CD4-positive, alpha-beta T cell treated with Interleukin-15 for 1 hour (primary cell): ENCODE data around the gene PIGN.
"Not testable (repeated sequence)": the region's sequence is repeated elsewhere in the genome, so short reads cannot be mapped to it uniquely, and the experiment has no call there.

Experiments used
- DNase-seq: peaks from one replicate; pipeline ENCODE4 v3.0.0-alpha.2; 2020

Gene PIGN

GRCh38 chr18:62054929-62055498, 131.8 kb downstream of the PIGN start:
- DNase-seq = no peak

GRCh38 chr18:62048279-62048678, 138.6 kb downstream of the PIGN start:
- DNase-seq = no peak

- no peak for DNase-seq
Observed at GRCh38 chr18:62045316-62045715, 141.5 kb downstream of the PIGN start.

- no peak for DNase-seq
Observed at GRCh38 chr18:62044490-62045000, 142.3 kb downstream of the PIGN start.

- no peak for DNase-seq
Observed at GRCh38 chr18:62037989-62038778, 148.7 kb downstream of the PIGN start.

- no peak for DNase-seq
Observed at GRCh38 chr18:62037012-62037742, 149.7 kb downstream of the PIGN start.

- DNase-seq = not testable (repeated sequence)
Observed at GRCh38 chr18:62034286-62034685, 152.6 kb downstream of the PIGN start.

- DNase-seq = no peak
Observed at GRCh38 chr18:62033756-62034155, 153.1 kb downstream of the PIGN start.

- DNase-seq = no peak
Observed at GRCh38 chr18:62033207-62033606, 153.6 kb downstream of the PIGN start.

- DNase-seq = no peak
Observed at GRCh38 chr18:62030091-62030985, 156.5 kb downstream of the PIGN start.

GRCh38 chr18:62028715-62029114, 158.1 kb downstream of the PIGN start:
- no peak for DNase-seq

GRCh38 chr18:62027914-62028520, 158.8 kb downstream of the PIGN start:
- no peak for DNase-seq

- no peak for DNase-seq
Observed at GRCh38 chr18:62026586-62026985, 160.3 kb downstream of the PIGN start.

GRCh38 chr18:62024983-62025382, 161.9 kb downstream of the PIGN start:
- DNase-seq = no peak

- no peak for DNase-seq
Observed at GRCh38 chr18:62023536-62023935, 163.3 kb downstream of the PIGN start.

- DNase-seq = no peak
Observed at GRCh38 chr18:62018759-62019041, 168.2 kb downstream of the PIGN start.

- DNase-seq = no peak
Observed at GRCh38 chr18:62018034-62018758, 168.7 kb downstream of the PIGN start.

GRCh38 chr18:62017618-62018017, 169.2 kb downstream of the PIGN start:
- no peak for DNase-seq

- DNase-seq = no peak
Observed at GRCh38 chr18:62011416-62011815, 175.4 kb downstream of the PIGN start.

- DNase-seq = no peak
Observed at GRCh38 chr18:62009521-62009920, 177.3 kb downstream of the PIGN start.

- DNase-seq = no peak
Observed at GRCh38 chr18:62001396-62001795, 185.5 kb downstream of the PIGN start.

- no peak for DNase-seq
Observed at GRCh38 chr18:61998957-61999356, 187.9 kb downstream of the PIGN start.
